ENCODE data around the gene IGF1R.

IGF1R gene

GRCh38 chr15:98826658-98827057, 178.3 kb downstream of the IGF1R start:
- no peak for TF ChIP-seq CTCF (conservative IDR thresholded peaks at IDR 0.05; ENCODE audit: low read depth, low read length)
- H3K4me2 ChIP-seq: no peak overlapping the region

DNA sequence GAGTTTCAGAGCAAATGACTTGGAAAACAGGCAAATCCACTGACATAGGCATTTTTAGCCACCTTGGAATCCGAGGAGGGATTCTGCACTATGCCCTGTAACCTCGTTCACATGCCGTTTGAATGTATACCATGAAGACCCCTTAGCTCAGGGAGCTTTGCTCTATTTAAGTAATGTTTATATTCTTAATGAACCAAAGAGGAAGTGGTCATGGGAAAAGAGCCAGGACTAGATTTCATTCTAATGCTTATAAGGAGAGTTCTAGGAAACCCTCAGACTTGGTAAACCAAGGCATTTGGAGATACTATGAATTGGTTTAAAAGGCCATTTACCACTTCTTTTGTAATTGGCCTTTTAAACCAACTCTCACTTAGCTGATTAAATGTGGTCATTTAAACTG, 178.9 kb downstream of the IGF1R start:
- H4K20me1 ChIP-seq (ENCODE audit: insufficient read depth): no peaks in the 10 kb centered on the region

More at GRCh38 chr15:98826658-98827057, 178.3 kb downstream of the IGF1R start:
- no peaks in the 10 kb centered on the region for H4K20me1 ChIP-seq (ENCODE audit: insufficient read depth)
- peaks cover 5% of the 10 kb centered on the region for H3K4me1 ChIP-seq (ENCODE audit: low read depth, poor library complexity, severe bottlenecking)
- H3K36me3 ChIP-seq (ENCODE audit: insufficient read depth): no peaks in the 10 kb centered on the region
- H3K79me2 ChIP-seq (ENCODE audit: insufficient read depth, low read depth): peaks cover 10% of the 10 kb centered on the region; the same call in 1 of the 2 replicates
- H3K9ac ChIP-seq: no peak overlapping the region
- H2AFZ ChIP-seq (ENCODE audit: low read depth): no peak overlapping the region
- H3K4me3 ChIP-seq (IDR thresholded peaks at IDR 0.05; ENCODE audit: insufficient read depth, low read depth, low read length): no peak overlapping the region
- H3K27ac ChIP-seq: no peak overlapping the region
- no peaks in the 10 kb centered on the region for H3K27me3 ChIP-seq (ENCODE audit: insufficient read depth, low read depth)

GRCh38 chr15:98830034-98830634, 181.8 kb downstream of the IGF1R start:
- peaks cover 6% of the 10 kb centered on the region; the same call in 1 of the 2 replicates for H3K79me2 ChIP-seq (ENCODE audit: insufficient read depth, low read depth)
- H3K27me3 ChIP-seq (ENCODE audit: insufficient read depth, low read depth): no peaks in the 10 kb centered on the region
- no peak overlapping the region for H2AFZ ChIP-seq (ENCODE audit: low read depth)
- H3K27ac ChIP-seq: no peak overlapping the region
- no peak overlapping the region for H3K9ac ChIP-seq
- no peaks in the 10 kb centered on the region for H3K36me3 ChIP-seq (ENCODE audit: insufficient read depth)
- TF ChIP-seq CTCF (conservative IDR thresholded peaks at IDR 0.05; ENCODE audit: low read depth, low read length): no peak
- H3K4me1 ChIP-seq (ENCODE audit: low read depth, poor library complexity, severe bottlenecking): no peaks in the 10 kb centered on the region
- no peak overlapping the region for H3K4me2 ChIP-seq
- H3K4me3 ChIP-seq (IDR thresholded peaks at IDR 0.05; ENCODE audit: insufficient read depth, low read depth, low read length): no peak overlapping the region
- no peaks in the 10 kb centered on the region for H4K20me1 ChIP-seq (ENCODE audit: insufficient read depth)

More for the DNA sequence above, 178.9 kb downstream of the IGF1R start:
- TF ChIP-seq CTCF (conservative IDR thresholded peaks at IDR 0.05; ENCODE audit: low read depth, low read length): no peak
- Histone ChIP-seq H3K4me1 (ENCODE audit: low read depth, poor library complexity, severe bottlenecking) (peaks cover 5% of the 10 kb centered on the region), H3K36me3 (ENCODE audit: insufficient read depth) (no peaks in the 10 kb centered on the region), H3K79me2 (ENCODE audit: insufficient read depth, low read depth) (peaks cover 10% of the 10 kb centered on the region; the same call in 1 of the 2 replicates), H2AFZ (ENCODE audit: low read depth) (no peak overlapping the region), H3K4me2 (no peak overlapping the region), H3K27ac (no peak overlapping the region), H3K4me3 (IDR thresholded peaks at IDR 0.05; ENCODE audit: insufficient read depth, low read depth, low read length) (no peak overlapping the region), H3K27me3 (ENCODE audit: insufficient read depth, low read depth) (no peaks in the 10 kb centered on the region), H3K9ac (no peak overlapping the region)

GRCh38 chr15:98834976-98835375, 186.6 kb downstream of the IGF1R start:
- no peak overlapping the region for H3K4me3 ChIP-seq (IDR thresholded peaks at IDR 0.05; ENCODE audit: insufficient read depth, low read depth, low read length)
- H3K27me3 ChIP-seq (ENCODE audit: insufficient read depth, low read depth): no peaks in the 10 kb centered on the region
- H3K9ac ChIP-seq: no peak overlapping the region
- peaks cover 12% of the 10 kb centered on the region; the same call in 1 of the 2 replicates for H3K79me2 ChIP-seq (ENCODE audit: insufficient read depth, low read depth)
- no peak overlapping the region for H3K4me2 ChIP-seq
- TF ChIP-seq CTCF (conservative IDR thresholded peaks at IDR 0.05; ENCODE audit: low read depth, low read length): no peak
- H3K27ac ChIP-seq: no peak overlapping the region
- H3K36me3 ChIP-seq (ENCODE audit: insufficient read depth): no peaks in the 10 kb centered on the region
- no peaks in the 10 kb centered on the region for H4K20me1 ChIP-seq (ENCODE audit: insufficient read depth)
- no peaks in the 10 kb centered on the region for H3K4me1 ChIP-seq (ENCODE audit: low read depth, poor library complexity, severe bottlenecking)
- no peak overlapping the region for H2AFZ ChIP-seq (ENCODE audit: low read depth)

Data from KMS-11 (cell line).